HepG2 (cell line): ENCODE results near the gene EPS8L1. TPM values are rescaled to one million over a fixed set of nuclear protein-coding genes. Genes with fewer than 3 reads are reported as not detected.
A peak's percentile ranks its signal among the peaks of the same experiment; 100 is the strongest.

Source experiments
- ATAD3A ChIP-seq: sonication (generic); formaldehyde crosslinking; IDR thresholded peaks from 2 replicates; pipeline ENCODE4 v1.4.0; 2020; ENCODE audit warnings: missing genetic modification reagents
- ATF1 ChIP-seq: IDR thresholded peaks from 2 replicates; pipeline ENCODE4 v1.6.1; 2016; ENCODE audit warnings: mild to moderate bottlenecking, control low read depth
- ATF4 ChIP-seq, 2 experiments: fragments of 450-650 bp in 1 of 2; sonication (generic) in 1 of 2; formaldehyde crosslinking; IDR thresholded peaks; 2 replicates each; pipeline versions ENCODE4 v1.5.0 to v1.8.0; 2020 to 2022; ENCODE audit warnings: mild to moderate bottlenecking in 1 of 2, missing genetic modification reagents in 1 of 2
- BCL6 ChIP-seq: IDR thresholded peaks from 2 replicates; pipeline ENCODE4 v1.6.1; 2016; ENCODE audit warnings: missing genetic modification reagents, missing compliant biosample characterization
- DNMT3B ChIP-seq: conservative IDR thresholded peaks from 2 replicates; pipeline ENCODE4 v1.6.1; 2016; ENCODE audit warnings: missing biosample characterization, control low read depth
- EEA1 ChIP-seq: sonication (generic); formaldehyde crosslinking; IDR thresholded peaks from 2 replicates; pipeline ENCODE4 v1.5.1; 2020; ENCODE audit warnings: mild to moderate bottlenecking, missing genetic modification reagents, borderline replicate concordance
- ELF1 ChIP-seq: sonication (generic); formaldehyde crosslinking; IDR thresholded peaks from 2 replicates; pipeline ENCODE4 v1.4.0; 2020; ENCODE audit warnings: missing genetic modification reagents
- ELF3 ChIP-seq: IDR thresholded peaks from 2 replicates; pipeline ENCODE4 v1.6.1; 2016; ENCODE audit warnings: missing genetic modification reagents, missing compliant biosample characterization
- ELF4 ChIP-seq: sonication (generic); formaldehyde crosslinking; IDR thresholded peaks from 2 replicates; pipeline ENCODE4 v1.5.0; 2020; ENCODE audit warnings: missing genetic modification reagents, mild to moderate bottlenecking, moderate library complexity, borderline replicate concordance
- GTF2F1 ChIP-seq: fragments of 150-350 bp; IDR thresholded peaks from 2 replicates; pipeline ENCODE4 v1.6.1; 2014; ENCODE audit warnings: low read length
- HOXA3 ChIP-seq: sonication (generic); formaldehyde crosslinking; IDR thresholded peaks from 2 replicates; pipeline ENCODE4 v1.5.0; 2020; ENCODE audit warnings: missing genetic modification reagents
- KLF15 ChIP-seq: sonication (generic); formaldehyde crosslinking; IDR thresholded peaks from 2 replicates; pipeline ENCODE4 v1.8.1; 2023; ENCODE audit warnings: borderline replicate concordance, mild to moderate bottlenecking, inconsistent platforms, missing genetic modification reagents, mixed read lengths
- LCORL ChIP-seq, 2 experiments: fragments of 450-650 bp in 1 of 2; sonication (generic) in 1 of 2; formaldehyde crosslinking in 1 of 2; IDR thresholded peaks; 2 replicates each; pipeline versions ENCODE4 v1.5.0 to v1.6.1; 2017 to 2020; ENCODE audit warnings: antibody characterized with exemption in 1 of 2, missing genetic modification reagents in 1 of 2
- PHF20 ChIP-seq: sonication (generic); formaldehyde crosslinking; IDR thresholded peaks from 2 replicates; pipeline ENCODE4 v1.5.0; 2020; ENCODE audit warnings: mild to moderate bottlenecking, missing genetic modification reagents
- RFXAP ChIP-seq: sonication (generic); formaldehyde crosslinking; IDR thresholded peaks from 2 replicates; pipeline ENCODE4 v1.4.0; 2020; ENCODE audit warnings: missing genetic modification reagents, borderline replicate concordance
- SALL1 ChIP-seq: sonication (generic); formaldehyde crosslinking; IDR thresholded peaks from 2 replicates; pipeline ENCODE4 v1.8.0; 2022; ENCODE audit warnings: mild to moderate bottlenecking, missing genetic modification reagents
- SPEN ChIP-seq: sonication (generic); formaldehyde crosslinking; IDR thresholded peaks from 2 replicates; pipeline ENCODE4 v1.5.1; 2020; ENCODE audit warnings: low read depth, mild to moderate bottlenecking, missing genetic modification reagents
- TCF7 ChIP-seq: sonication (generic); IDR thresholded peaks from 2 replicates; pipeline ENCODE4 v1.6.1; 2016; ENCODE audit warnings: antibody characterized with exemption, low read depth
- YY1 ChIP-seq: IDR thresholded peaks from 2 replicates; pipeline ENCODE4 v1.6.1; 2011; ENCODE audit warnings: low read length, low read depth, moderate library complexity, mild to moderate bottlenecking; ENCODE audit not compliant: insufficient read depth, insufficient replicate concordance
- ZNF275 ChIP-seq: sonication (generic); formaldehyde crosslinking; IDR thresholded peaks from 2 replicates; pipeline ENCODE4 v1.8.0; 2022; ENCODE audit warnings: missing genetic modification reagents, mild to moderate bottlenecking, inconsistent platforms, borderline replicate concordance
- ZNF747 ChIP-seq: sonication (generic); formaldehyde crosslinking; IDR thresholded peaks from 2 replicates; pipeline ENCODE4 v1.8.1; 2023; ENCODE audit warnings: missing genetic modification reagents, mild to moderate bottlenecking, borderline replicate concordance
- ZNF784 ChIP-seq: sonication (generic); formaldehyde crosslinking; IDR thresholded peaks from 2 replicates; pipeline ENCODE4 v1.5.1; 2020; ENCODE audit warnings: missing genetic modification reagents, mild to moderate bottlenecking, borderline replicate concordance
- ZSCAN31 ChIP-seq: sonication (generic); formaldehyde crosslinking; IDR thresholded peaks from 2 replicates; pipeline ENCODE4 v1.5.0; 2020; ENCODE audit warnings: low read depth, mild to moderate bottlenecking, missing genetic modification reagents
- polyA plus RNA-seq, 8 experiments: library from polyadenylated mRNA; depleted of rRNA in 3 of 8; stranded (reverse) in 7 of 8; unstranded in 1 of 8; fragments of >200 nt; fragmentation: Illumina TruSeq in 4 of 8; extraction: Trizol in 4 of 8; gene quantifications; 2 replicates each; pipeline versions ENCODE4 v1.2.1 to v1.2.3, GENCODE V29; 2011 to 2016; ENCODE audit warnings: low read depth in 4 of 8, missing spikeins in 1 of 8, mixed read lengths in 1 of 8; ENCODE audit not compliant: insufficient read depth in 1 of 8
- total RNA-seq, 5 experiments: library from RNA; depleted of rRNA; stranded (reverse); fragments of >200 nt; fragmentation: Illumina TruSeq; extraction: Trizol; gene quantifications; 2 replicates each; pipeline ENCODE4 v1.2.3, GENCODE V29; 2016; ENCODE audit warnings: low read depth in 1 of 5
- TF ChIP-seq, protein P1 (sequence below): sonication (generic); formaldehyde crosslinking; IDR thresholded peaks from 2 replicates; pipeline ENCODE4 v1.4.0; 2020; ENCODE audit warnings: missing genetic modification reagents

The EPS8L1 gene
- total and polyA plus RNA-seq, 2 of the 13 experiments (the other 11 are each of a cell fraction or from before 2014, with no cell fraction given) = 3.0 to 6.3 TPM

DNA sequence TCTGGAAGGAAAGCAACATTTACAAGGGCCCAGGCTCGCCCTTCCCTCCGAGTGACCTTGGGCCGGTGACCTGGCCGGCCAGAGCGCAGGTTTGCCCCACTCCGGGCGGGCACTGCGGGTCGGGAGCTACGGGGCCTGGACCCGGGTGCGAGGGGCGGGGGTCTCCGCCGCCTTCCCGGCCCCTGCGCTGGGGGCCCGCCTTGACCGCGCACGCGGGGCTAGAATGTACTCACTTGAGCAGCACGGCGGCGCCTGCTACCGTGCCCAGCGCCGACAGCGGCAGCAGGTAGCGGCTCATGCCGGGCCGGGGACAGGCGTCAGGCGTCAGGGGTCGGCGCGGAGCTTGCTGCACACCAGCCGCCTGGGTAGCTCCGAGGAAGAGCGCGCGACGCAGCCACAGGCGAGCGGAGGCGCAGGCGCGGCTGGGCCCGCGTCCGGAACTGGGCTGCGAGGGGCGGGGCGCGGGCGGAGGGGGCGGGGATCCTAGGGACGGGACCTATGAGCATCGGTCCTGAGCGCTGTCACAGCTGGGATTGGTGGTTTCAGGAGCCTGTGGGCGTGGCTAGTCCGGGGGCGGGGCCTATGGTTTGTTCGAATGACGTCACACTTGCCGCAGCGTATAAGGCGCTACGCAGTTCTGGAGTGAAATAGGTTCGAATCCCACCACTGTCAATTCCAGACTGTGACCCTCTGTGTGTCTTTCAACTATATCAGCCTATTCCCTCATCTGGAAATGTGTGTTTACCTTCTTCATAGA, 12.8 kb upstream of the EPS8L1 start, which contains the start of gene RDH13 (continued):
- TF ChIP-seq ZNF784 (CRISPR knock-in tag) = peak; percentile 86; the same call in 1 of the 2 replicates
- TF ChIP-seq PHF20 = peak; percentile 39; the same call in 1 of the 2 replicates
- 0 out of 2 replicates have a peak, but pooled peaks have one; percentile 0 for TF ChIP-seq BCL6 (CRISPR knock-in tag)
- 0 out of 2 replicates have a peak, but pooled peaks have one; percentile 27 for TF ChIP-seq EEA1 (CRISPR knock-in tag)
- TF ChIP-seq LCORL (IDR thresholded peaks at IDR 0.05) = no peak
- TF ChIP-seq LCORL (CRISPR knock-in tag; IDR thresholded peaks at IDR 0.05) = no peak
- 0 out of 2 replicates have a peak, but pooled peaks have one; percentile 43 for TF ChIP-seq ZNF275 (CRISPR knock-in tag)
- 0 out of 2 replicates have a peak, but pooled peaks have one; percentile 23 for TF ChIP-seq ELF3 (CRISPR knock-in tag)
- no peak for TF ChIP-seq TCF7
- no peak for TF ChIP-seq ZSCAN31
- TF ChIP-seq ZNF747 = no peak
- peak; percentile 11; the same call in 1 of the 2 replicates for TF ChIP-seq ELF1 (CRISPR knock-in tag)
- no peak for TF ChIP-seq ATAD3A (CRISPR knock-in tag)
- TF ChIP-seq SALL1 (CRISPR knock-in tag) = peak; percentile 30; the same call in 1 of the 2 replicates
- peak; percentile 9 for TF ChIP-seq YY1
- TF ChIP-seq ELF4 = peak; percentile 55; the same call in 1 of the 2 replicates
- TF ChIP-seq, protein P1, sequence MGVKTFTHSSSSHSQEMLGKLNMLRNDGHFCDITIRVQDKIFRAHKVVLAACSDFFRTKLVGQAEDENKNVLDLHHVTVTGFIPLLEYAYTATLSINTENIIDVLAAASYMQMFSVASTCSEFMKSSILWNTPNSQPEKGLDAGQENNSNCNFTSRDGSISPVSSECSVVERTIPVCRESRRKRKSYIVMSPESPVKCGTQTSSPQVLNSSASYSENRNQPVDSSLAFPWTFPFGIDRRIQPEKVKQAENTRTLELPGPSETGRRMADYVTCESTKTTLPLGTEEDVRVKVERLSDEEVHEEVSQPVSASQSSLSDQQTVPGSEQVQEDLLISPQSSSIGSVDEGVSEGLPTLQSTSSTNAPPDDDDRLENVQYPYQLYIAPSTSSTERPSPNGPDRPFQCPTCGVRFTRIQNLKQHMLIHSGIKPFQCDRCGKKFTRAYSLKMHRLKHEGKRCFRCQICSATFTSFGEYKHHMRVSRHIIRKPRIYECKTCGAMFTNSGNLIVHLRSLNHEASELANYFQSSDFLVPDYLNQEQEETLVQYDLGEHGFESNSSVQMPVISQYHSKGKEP = 0 out of 2 replicates have a peak, but pooled peaks have one; percentile 5
- TF ChIP-seq SPEN (CRISPR knock-in tag) = peak; percentile 46; the same call in 1 of the 2 replicates
- TF ChIP-seq HOXA3 = peak; percentile 78
- no peak for TF ChIP-seq RFXAP (CRISPR knock-in tag)
- no peak for TF ChIP-seq GTF2F1
- TF ChIP-seq KLF15 (CRISPR knock-in tag) = no peak
- no peak for TF ChIP-seq ATF4 (CRISPR knock-in tag; IDR thresholded peaks at IDR 0.05)
- peak; percentile 75 for TF ChIP-seq ATF1 (CRISPR knock-in tag)
- no peak for TF ChIP-seq DNMT3B (CRISPR knock-in tag)
